ENCODE measurements around the gene AFF3.

GRCh38 chr2:100033976-100034375, 108.4 kb downstream of the AFF3 start:
- TF ChIP-seq, protein P1, sequence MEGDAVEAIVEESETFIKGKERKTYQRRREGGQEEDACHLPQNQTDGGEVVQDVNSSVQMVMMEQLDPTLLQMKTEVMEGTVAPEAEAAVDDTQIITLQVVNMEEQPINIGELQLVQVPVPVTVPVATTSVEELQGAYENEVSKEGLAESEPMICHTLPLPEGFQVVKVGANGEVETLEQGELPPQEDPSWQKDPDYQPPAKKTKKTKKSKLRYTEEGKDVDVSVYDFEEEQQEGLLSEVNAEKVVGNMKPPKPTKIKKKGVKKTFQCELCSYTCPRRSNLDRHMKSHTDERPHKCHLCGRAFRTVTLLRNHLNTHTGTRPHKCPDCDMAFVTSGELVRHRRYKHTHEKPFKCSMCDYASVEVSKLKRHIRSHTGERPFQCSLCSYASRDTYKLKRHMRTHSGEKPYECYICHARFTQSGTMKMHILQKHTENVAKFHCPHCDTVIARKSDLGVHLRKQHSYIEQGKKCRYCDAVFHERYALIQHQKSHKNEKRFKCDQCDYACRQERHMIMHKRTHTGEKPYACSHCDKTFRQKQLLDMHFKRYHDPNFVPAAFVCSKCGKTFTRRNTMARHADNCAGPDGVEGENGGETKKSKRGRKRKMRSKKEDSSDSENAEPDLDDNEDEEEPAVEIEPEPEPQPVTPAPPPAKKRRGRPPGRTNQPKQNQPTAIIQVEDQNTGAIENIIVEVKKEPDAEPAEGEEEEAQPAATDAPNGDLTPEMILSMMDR (IDR thresholded peaks at IDR 0.05) = no peak
- TF ChIP-seq POLR2A (IDR thresholded peaks at IDR 0.05) = no peak
